ENCODE results near the gene CD247. TPM values are rescaled to one million over a fixed set of nuclear protein-coding genes. Genes with fewer than 3 reads are reported as not detected.

CD247 gene
- total RNA-seq, 4 donors from 2014 or later: 2.0 to 4.7 (median 2.6) TPM

DNA sequence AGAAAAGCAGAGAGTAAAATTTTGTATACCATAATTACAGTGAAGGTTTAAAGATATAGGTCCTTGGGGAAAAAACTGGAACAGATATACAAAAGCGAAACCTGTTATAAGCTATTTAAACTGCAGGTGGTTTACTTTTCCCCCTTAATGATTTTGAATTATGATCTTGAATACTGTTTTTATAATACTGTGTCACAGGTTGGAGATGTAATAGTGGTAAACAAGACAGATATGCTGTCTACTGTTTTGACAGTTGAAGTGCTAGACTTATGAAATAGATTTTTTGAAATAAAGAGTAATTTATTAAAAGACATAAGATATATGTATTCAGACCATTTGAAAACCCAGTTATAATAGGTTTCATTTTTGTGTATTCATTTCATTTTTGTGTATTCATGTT lies 129.4 kb downstream of the CD247 start:
- TF ChIP-seq, protein P1, sequence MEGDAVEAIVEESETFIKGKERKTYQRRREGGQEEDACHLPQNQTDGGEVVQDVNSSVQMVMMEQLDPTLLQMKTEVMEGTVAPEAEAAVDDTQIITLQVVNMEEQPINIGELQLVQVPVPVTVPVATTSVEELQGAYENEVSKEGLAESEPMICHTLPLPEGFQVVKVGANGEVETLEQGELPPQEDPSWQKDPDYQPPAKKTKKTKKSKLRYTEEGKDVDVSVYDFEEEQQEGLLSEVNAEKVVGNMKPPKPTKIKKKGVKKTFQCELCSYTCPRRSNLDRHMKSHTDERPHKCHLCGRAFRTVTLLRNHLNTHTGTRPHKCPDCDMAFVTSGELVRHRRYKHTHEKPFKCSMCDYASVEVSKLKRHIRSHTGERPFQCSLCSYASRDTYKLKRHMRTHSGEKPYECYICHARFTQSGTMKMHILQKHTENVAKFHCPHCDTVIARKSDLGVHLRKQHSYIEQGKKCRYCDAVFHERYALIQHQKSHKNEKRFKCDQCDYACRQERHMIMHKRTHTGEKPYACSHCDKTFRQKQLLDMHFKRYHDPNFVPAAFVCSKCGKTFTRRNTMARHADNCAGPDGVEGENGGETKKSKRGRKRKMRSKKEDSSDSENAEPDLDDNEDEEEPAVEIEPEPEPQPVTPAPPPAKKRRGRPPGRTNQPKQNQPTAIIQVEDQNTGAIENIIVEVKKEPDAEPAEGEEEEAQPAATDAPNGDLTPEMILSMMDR (IDR thresholded peaks at IDR 0.05): no peak
- DNase-seq (ENCODE audit: low spot score) (no peak), ATAC-seq (ENCODE audit: low FRiP score) (no peak)

DNA sequence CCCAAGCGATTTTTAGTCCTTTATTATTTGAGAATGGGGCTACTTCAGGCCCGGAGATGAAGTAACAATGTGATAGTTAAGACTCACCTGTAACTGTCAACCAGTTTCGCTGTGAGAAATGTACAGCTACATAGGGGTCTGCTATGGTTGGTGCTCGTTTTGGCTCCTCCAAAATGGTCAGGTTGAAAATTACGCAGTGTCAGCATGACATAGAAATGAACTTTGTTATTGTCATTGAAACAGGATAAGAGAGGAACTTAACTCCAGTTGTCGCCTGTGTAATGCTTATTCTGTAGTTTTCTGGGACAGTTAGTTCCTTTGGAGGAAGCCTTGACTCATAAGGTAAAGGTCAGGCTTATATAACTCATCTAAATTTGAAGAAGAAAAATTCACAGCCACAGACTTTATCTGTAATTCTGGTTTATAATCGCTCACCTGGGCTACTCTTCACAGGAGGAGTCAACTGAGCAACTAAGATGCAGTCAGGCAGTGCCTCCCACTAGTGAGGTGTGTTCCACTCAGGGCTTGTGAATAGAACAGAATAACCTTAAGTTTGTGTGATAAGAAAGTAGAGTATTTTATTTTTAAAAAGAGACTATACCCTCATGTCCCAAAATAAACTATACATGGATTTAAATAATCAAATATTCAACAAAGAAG lies 130.9 kb downstream of the CD247 start:
- TF ChIP-seq, protein P1 (IDR thresholded peaks at IDR 0.05): no peak
- ATAC-seq (ENCODE audit: low FRiP score) (no peak), DNase-seq (ENCODE audit: low spot score) (no peak)

Other genes with a start within 250 kb of the CD247 start
- 100 to 1,000 TPM; 247 to 294 (median 285) TPM for gene CREG1, start 35.2 kb upstream of the CD247 start, total RNA-seq
- gene RCSD1, start 111.7 kb upstream of the CD247 start, total RNA-seq: 10 to 100 TPM; 11.3 to 37.5 (median 16.2) TPM
- 100 to 1,000 TPM; 102 to 116 (median 108) TPM for gene MPZL1, start 203.5 kb upstream of the CD247 start, total RNA-seq